GM04503 (cell line): ENCODE results near the gene NSFL1C.
"Not testable (repeated sequence)": the region's sequence is repeated elsewhere in the genome, so short reads cannot be mapped to it uniquely, and the experiment has no call there.

Source experiments
- DNase-seq: peaks from one replicate; pipeline ENCODE4 v3.0.0-alpha.2; 2012; ENCODE audit warnings: low read depth

Gene NSFL1C

DNA sequence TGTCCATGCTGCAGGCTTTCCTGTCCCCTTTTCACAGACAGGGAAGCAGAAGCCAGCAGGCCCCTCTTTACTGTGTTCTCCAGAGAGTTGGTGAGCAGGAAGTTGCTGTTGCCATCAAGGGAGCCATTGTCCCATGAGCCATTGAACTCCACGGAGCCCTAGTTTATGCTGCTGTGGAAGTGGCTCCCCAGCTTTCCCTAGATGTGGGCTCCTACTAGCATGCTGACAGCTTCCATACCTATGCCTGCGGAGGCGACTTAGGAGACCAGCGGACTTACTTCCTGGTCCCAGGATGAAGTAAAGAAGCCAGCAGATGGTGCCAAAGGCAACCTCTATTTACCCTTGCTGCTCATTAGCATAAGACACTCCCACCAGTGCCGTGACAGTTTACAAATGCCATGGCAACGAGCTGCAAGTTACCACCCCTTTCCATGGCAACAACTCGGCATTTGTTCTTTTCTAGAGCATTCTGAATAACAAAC is 43.0 kb downstream of the NSFL1C start:
- DNase-seq, result no peak

DNA sequence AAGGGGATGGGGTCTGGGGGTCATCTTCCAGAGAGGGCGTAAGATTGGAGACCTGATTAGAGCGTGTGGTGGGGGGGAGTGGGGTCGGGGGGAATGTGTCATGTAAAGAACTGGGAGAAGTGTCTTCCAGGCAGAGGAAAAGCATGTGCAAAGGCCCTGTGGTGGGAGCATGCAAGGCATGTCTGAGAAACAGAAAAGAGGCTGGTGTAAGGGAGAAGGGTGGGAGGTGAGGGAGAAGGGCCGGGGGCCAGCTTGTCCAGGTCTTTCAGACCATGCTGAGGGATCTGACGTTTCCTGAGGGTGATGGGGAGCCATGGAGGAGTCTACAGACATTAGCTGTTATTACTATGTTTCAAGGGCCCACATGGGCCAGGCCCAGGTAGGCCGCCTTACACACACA is 43.4 kb downstream of the NSFL1C start:
- DNase-seq, result no peak

DNA sequence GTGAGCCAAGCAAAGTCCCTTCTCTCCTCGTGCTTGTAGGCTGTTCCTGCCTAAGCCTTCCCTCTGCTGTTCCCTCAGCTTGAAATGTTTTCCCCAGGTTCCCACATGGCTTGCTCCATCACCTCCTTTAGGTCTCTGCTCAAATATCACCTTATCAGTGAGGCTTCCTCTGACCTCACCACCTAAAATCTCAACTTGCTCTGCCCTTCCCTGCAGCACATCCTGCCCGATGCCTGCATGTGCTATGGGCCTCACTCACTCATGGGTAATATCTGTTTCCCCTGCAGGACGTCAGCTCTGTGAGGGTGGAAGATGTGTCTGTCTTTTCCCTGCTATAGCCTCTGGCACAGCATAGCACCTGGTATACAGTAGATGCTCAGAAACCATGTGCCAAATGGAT is 43.9 kb downstream of the NSFL1C start:
- no peak for DNase-seq

DNA sequence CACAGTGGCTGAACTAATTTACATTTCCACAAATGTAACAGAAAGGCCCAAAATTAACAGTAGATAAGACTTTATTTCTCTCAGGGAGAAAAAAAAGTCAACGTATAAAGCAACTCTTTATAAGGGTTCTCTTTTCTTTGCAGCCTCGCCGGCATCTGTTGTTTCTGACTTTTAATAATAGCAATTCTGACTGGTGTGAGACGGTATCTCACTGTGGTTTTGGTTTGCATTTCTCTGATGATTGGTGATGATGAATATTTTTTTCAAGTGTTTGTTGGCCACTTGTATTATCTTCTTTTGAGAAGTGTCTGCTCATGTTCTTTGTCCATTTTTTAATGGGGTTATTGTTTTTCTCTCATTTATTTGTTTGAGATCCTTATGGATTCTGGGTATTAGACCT is 46.6 kb downstream of the NSFL1C start:
- DNase-seq, result no peak

DNA sequence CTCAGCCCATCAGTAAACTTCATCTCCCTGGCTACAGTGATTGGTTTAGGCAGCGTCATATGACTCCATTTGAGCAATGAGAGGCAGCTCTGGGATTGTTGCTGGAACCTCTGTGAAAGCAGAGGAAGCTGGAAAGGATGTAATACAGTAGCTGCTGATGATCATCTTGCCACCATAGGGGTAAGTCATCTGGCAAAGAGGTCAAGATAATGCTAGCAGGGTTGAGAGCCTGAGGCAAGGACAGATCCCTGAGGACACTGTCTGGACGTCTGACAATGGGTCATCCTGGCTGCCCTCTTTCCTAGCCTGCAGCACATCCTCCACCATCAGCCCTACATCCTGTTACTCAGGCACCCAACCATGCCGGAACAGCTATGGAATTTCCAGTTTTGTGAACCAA is 48.3 kb downstream of the NSFL1C start:
- peak; percentile 57 for DNase-seq

DNA sequence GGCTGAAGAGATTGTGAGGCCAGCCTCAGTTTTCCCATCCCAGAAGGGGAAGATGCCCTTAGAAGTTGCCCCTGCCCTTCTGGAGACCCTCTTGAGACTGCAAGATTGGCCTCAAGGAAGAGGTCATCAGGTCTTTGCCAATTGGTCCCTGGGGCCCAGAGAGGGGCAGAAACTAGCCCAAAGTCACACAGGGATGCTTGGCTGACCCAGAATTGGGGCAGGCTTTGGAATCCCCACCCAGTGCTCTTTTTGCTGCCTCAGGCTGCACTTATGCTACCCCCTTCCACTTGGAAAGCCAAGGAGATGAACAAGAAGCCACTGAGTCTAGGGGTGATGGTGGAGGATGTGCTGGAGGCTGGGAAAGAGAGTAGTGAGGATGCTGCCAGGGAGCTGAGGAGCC is 48.9 kb downstream of the NSFL1C start:
- DNase-seq, result no peak

DNA sequence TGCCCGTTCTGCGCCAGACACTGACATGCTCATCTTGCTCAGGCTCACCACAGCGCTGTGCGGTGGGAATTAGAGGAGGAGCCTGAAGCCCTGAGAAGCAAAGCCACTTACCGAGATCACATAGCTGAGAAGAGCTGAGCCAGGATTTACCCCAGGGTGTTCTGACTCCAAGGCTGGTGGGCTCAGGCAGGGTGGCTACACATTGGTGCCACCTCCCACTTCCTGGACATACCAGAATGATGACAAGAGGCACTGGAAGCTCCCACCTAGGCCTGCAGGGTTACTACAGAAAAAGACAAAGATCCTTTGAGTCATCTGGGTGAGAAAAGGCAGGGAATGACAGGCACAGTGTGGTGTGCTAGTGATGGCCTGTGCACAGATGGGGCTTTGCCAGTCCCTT is 49.4 kb downstream of the NSFL1C start:
- no peak for DNase-seq

DNA sequence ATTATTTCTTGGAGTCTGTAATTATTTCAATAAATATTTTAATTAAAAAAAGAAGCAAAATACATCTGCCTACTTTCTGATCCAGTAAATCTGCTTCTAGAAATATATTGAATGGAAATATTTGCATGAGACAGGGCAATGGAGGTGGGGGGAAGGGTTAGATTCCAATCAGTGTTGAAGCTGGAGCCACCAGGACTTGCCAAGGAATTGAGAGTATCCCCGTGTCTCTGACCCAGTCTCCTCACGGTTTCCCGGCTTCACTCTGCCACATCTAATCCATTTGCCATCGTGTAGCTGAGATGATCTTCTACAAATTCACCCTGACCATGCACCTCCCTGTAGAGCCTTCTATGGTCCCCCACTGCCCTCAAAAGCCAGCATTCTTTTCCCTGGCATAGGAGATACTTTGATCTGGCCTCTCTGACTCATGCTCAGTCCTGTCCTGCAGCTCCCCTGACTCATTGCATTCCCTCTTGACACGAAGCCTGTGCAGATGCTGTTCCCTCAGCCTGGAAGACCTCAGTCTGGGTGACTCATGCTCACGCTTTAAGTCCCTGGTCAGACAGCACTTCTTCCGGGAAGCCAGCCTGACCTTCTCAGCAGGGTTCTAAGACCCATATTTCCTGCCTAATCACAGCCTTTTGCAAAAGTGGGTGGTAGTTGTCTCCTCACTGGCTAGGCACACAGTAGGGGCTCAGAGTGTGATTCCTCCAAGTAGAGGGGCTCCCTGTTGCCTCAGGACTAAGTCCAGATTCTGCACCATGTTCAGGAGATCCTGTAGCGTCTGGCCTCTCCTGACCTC is 50.8 kb downstream of the NSFL1C start:
- DNase-seq, result peak; percentile 77

DNA sequence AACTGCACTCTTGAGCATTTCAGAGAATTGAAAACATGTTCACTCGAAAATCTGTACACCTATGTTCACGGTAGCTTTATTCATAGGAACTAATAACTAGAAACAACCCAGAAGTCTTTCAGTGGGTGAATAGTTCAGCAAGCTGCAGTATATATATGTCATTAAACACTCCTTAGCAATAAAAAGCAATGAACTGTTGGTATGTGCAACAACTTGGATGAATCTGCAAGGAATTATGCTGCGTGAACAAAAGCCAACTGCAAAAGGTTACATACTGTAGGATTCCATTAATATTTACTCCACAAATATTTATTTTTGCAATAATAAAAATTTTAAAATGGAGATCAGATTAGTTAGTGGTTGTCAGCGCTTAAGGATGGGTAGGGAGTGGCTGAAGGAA is 51.7 kb downstream of the NSFL1C start:
- no peak for DNase-seq

DNA sequence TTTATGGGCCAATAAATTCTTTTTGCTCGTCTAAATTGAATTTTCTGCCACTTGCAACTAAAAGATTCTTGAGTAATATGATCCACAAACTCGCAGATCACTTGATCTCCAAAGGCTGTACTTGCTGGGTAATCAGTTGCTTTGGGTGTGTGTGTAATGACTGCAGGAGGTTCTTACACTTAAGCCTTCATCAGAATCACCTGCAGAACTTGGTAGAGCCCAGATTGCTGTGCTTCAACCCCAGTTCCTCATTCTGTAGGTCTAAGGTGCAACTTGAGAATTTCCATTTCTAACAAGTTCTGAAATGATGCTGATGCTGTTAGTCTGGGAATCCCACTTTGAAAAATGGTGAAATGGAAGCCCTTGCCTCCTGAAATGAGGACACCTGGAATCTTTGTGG is 60.8 kb downstream of the NSFL1C start:
- no peak for DNase-seq

DNA sequence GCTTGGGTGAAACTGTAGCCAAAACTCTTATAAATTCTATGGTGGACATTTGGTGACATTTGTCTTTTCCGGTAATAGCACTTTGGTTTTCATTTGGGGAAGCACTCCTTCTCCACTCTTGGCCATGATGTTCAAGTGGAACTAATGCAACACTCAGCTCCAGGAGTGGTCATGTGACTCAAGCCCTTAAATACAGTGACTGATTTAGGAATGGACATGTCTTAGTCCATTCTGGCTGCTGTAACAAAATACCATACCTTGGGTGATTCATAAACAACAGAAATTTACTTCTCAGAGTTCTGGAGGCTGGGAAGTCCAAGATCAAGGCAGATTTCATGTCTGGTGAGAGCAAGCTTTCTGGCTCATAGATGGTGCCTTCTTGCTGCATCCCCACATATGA is 63.0 kb downstream of the NSFL1C start:
- DNase-seq, result no peak

DNA sequence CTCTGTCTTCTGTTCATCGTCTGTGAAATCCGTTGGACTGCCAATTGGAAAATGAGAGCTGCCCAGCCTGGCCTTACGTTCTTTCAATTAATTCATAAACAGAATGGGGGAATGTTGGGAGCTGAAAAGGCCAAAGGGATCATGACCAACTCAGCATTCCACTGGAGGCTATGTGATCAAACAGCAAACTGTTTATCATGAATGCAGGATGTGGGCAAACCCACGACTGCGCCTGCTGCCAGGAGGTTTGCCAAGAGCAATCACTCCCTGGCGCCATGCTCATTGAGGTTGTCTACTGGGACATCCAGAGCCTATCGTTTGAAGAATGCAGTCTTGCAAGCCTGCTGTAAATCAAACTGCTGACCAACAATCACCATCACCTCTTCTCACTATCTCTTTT is 64.5 kb downstream of the NSFL1C start:
- peak; percentile 61 for DNase-seq

DNA sequence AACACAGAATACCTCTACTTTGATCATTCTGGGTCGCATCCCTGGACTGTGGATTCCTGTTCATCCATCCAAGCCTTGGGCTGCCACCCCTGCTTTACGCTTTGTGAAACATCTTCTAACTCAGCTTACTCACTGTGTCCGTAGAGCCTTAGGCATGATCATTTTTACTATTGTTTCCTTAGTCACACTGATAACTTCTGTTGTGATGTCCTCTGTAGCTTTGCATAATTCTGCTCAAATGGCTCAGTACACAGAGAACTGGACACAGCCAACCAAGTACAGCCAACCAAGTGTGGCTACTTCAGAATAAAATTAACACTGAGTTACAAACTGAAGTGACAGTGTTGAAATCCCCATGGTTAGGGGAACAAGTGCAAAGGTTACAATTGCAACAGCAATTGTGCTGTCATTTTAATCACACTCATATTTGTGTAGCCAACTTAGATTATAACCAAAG is 65.2 kb downstream of the NSFL1C start:
- no peak for DNase-seq

DNA sequence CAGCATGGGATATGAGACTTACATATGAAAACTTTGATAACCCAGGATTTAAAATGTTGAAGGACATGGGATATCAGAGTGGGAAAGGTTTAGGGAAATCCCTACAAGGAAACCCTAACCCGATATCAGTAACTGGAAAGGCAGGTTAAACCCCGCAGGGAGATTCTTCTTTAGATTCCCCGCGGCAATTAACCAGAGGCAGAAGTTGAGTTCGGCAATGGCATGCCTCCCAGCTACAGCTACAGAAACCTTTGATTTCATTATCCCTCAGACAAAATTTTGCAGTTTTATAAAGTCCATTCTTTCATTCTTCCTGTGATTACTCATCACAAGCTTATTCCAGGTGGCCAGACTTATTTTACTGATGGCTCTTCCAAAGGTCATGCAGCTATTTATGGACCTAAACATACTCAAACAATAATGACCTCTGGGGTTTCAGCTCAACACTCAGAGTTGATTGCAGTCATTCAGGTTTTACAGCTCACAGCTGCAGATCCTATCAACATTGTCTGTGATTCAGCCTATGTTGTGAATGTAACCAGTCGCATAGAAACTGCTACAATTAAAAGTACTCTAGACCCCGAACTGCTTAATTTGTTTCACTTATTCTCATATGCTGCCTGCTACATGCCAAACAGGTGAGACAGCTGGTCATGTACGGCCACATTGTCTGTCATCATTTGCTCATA is 66.8 kb downstream of the NSFL1C start:
- DNase-seq, result peak; percentile 57

DNA sequence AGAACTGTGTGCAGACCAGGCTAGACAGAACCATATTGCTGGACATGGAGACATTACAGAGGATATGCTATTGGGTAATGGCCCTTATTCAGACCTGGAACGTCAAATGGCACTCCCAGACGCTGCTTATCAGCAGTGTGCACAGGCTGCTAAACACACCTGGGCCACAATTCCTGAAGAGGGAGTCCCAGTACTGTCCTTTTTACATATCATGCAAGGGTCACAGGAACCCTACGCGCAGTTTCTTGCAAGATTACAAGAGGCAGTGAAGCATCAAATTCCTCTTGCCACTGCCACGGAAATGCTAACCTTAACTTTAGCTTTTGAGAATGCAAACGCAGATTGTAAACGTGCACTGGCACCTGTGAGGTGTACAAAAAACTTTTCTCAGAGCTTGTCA is 68.5 kb downstream of the NSFL1C start:
- not testable (repeated sequence) for DNase-seq

DNA sequence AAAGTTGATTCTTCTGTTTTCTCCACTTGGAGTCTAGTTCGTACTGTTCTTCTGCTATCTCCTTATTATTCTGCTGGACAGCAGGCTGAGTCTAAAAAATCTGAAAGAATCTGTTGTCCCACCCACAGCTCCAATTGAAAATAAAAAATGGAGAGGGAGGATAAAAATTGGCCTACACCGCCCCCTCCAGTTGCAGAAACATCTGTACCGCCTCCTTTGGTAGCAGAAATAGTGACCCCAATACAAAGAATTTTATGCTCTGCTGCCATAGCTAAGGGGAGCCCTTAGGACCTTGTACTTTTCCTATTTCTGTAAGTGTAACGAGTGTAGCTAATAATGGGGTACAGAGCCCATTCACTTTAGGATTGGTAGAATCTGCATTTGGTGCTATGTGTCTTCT is 68.9 kb downstream of the NSFL1C start:
- DNase-seq, result no peak

DNA sequence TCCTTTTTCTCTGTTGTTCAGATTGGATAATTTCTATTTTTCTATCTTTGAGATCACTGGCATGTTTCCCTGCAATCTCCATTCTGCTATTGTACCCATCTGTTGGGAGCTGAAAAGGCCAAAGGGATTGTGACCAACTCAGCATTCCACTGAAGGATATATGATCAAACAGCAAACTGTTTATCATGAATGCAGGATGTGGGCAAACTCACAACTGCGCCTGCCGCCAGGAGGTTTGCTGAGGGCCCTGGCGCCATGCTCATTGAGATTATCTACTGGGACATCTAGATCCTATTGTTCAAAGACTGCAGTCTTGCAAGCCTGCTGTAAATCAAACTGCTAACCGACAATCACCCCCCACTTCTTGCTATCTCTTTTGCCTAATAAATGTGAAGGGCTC is 69.9 kb downstream of the NSFL1C start:
- no peak for DNase-seq

DNA sequence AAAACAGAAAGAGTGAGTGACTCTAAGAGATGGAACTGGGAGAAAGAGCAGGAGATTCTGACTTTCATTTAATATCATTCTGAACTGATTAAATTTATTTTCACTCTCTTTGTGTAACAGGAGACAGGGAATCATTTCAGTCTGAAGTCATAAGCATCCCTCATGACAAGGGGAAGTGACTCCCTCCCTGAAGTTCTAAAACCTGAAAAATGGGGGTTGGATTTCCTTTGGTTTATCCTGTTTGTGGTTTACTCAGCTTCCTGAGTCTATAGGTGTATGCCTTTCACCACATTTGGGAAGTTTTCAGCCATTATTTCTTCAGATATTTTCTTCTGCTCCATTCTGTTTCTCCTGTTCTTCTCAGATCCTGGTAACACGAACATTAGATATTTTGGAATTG is 70.4 kb downstream of the NSFL1C start:
- DNase-seq, result no peak

DNA sequence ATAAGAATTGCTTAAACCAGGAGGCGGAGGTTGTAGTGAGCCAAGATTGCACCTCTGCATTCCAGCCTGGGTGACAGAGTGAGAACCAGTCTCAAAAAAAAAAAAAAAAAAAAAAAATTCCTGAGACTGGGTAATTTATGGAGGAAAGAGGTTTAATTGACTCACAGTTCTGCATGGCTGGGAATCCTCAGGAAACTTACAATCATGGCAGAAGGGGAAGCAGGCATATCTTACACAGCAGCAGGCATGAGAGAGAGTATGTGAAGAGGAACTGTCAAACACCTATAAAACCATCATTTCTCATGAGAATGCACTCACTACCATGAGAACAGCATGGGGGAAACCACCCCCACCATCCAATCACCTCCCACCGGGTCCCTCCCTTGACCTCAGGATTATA is 72.0 kb downstream of the NSFL1C start:
- DNase-seq, result no peak

DNA sequence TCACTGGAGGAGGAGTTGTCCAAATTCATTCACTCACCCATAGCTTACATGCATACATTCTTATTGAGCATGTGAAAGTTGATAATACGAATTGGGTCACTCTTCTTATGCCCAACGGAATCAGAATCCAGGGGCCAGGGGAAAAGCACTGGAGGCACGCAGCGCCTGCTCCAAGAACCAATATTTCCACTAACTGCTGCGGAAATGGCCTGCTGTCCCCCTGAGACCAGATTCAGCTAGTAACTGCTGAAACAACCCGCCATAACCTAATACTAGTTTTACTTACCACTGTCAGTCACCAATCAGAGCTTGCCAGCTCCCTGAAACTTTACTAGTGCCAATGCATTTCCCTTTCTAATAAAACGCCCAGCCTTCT is 73.2 kb downstream of the NSFL1C start:
- DNase-seq, result no peak

DNA sequence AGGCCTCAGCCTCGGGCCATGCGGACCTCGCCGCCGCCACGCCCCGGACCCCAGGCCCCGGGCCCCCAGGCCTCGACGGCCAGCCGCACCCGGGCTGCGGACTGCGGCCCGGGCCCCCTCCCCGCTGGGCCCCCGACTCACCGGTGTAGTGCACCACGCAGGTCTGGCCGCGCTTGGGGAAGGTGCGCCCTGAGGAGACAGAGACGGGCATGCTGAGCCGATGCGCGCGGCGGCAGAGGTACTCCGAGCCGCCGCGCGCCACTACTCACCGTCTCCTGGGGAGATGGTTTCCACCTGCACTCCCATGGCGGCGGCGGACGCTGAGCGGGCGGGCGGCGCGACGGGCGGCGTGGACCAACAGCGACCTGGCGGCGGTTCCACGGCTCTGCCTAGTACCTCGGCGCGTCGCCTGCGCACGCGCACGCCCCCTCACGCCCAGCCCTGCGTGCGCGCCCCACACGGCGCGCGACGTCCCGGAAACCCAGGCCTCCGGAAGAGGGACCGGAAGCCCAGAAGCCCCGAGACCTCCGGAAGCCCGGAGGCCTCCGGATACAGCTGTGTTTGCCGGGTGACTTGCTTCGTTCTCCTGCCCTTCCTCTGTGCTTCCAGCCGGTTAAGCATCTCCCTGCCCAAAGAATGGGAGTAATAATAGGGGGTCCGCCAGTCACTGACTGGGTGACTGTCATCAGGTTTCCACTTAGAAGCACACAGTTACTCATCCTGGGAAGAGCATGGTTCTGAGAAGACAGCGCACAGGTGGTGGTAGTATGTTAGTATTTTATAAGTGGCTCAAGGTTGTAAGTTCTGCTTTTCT is 73.7 kb downstream of the NSFL1C start, which contains the start of gene FKBP1A:
TSS of gene FKBP1A (minus strand) at position 362 of the 814 bp plus-strand sequence. CDS start at position 306, 56 bp downstream.
- DNase-seq, result no peak

DNA sequence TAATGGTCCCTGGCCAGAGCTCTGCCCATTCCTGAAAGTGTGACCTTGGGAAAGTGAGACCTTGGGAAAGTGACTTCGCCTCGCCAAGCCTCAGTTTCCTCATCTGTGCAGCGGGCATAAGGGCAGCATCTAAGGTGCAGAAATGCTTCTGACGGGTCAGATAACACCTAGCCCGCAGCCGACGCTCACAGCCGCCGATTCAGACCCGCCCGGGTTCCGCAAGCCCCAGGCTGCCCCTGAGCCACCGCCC is 74.3 kb downstream of the NSFL1C start:
- DNase-seq, result no peak
